ENCODE results near the gene SAP30. TPM values are rescaled to one million over a fixed set of nuclear protein-coding genes. Genes with fewer than 3 reads are reported as not detected.

The SAP30 gene
- total RNA-seq, 1 donor from 2014 or later, result 16.8 TPM

DNA sequence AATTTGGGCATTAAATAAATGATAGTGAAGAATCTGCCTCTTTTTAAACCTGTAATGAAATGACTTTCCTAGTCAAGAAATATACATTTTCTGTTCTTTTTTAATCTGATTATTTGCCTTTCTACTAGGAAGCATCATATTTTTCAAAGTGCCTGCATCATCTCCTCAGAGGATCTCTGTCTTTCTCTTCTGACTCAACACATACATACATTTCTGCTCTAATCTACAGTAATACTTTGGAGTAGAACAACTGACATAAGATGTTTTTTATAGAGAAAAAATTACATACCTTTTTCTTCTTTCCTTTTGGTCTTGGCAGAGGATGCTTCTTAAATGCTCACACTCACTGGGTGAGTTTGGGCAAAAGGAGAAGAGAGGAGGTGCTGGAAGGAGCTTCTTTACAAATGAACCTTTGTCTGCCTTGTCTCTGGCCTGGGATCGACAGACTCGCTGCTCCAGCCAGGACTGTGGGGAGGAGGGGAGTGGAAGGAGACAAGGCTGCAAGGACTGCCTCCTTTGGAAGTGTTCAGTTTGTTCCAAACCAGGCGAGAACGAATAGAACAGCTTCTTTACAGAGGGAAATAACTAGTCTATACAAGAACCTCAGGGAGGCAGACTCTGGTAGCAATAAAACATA, 28.1 kb downstream of the SAP30 start, which contains the start of gene SCRG1:
Gene SCRG1 (minus strand): TSS at position 338 of the 637 bp plus-strand sequence. CDS start 7,702 bp downstream, outside the sequence.
- TF ChIP-seq, protein P1, sequence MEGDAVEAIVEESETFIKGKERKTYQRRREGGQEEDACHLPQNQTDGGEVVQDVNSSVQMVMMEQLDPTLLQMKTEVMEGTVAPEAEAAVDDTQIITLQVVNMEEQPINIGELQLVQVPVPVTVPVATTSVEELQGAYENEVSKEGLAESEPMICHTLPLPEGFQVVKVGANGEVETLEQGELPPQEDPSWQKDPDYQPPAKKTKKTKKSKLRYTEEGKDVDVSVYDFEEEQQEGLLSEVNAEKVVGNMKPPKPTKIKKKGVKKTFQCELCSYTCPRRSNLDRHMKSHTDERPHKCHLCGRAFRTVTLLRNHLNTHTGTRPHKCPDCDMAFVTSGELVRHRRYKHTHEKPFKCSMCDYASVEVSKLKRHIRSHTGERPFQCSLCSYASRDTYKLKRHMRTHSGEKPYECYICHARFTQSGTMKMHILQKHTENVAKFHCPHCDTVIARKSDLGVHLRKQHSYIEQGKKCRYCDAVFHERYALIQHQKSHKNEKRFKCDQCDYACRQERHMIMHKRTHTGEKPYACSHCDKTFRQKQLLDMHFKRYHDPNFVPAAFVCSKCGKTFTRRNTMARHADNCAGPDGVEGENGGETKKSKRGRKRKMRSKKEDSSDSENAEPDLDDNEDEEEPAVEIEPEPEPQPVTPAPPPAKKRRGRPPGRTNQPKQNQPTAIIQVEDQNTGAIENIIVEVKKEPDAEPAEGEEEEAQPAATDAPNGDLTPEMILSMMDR (IDR thresholded peaks at IDR 0.05; ENCODE audit: unreplicated experiment), result no peak
- Mint-ChIP-seq H3K27ac (no peak within 1 kb of the TSS), H3K9me3 (peaks cover 3% of the 10 kb centered on the region), H3K27me3 (ENCODE audit: low read depth) (no peaks in the 10 kb centered on the region), H3K4me1 (peaks cover 6% of the 10 kb centered on the region), H3K36me3 (peaks cover 15% of the 10 kb centered on the region), H3K4me3 (no peak within 1 kb of the TSS)
- no peak for DNase-seq (ENCODE audit: low spot score in 2 of 2, unreplicated experiment in 2 of 2)

DNA sequence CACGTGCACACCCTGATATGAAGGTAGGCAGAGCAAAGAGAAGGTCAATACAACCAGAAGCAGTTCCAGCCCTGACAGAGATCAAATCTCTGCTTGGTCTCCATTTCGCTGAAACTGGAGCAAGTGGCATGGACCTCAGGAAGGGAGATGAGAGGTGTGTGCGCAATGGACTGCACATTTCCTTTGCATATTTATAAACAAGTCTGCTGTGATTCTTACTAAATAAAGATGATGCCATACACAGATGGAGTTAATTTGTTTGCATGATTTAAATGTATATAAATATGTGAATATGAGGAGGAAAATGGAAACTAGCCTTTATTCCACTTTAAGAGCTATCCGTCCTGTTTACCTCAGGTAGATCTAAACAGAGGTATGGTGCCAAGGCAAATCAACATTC, 30.3 kb downstream of the SAP30 start:
- DNase-seq (ENCODE audit: low spot score in 2 of 2, unreplicated experiment in 2 of 2), result no peak
- peaks cover 6% of the 10 kb centered on the region for H3K9me3 Mint-ChIP-seq
- H3K27ac Mint-ChIP-seq, result no peak overlapping the region
- TF ChIP-seq, protein P1 (IDR thresholded peaks at IDR 0.05; ENCODE audit: unreplicated experiment), result no peak
- no peak overlapping the region for H3K4me3 Mint-ChIP-seq
- H3K36me3 Mint-ChIP-seq, result peaks cover 15% of the 10 kb centered on the region
- H3K4me1 Mint-ChIP-seq, result peaks cover 6% of the 10 kb centered on the region
- H3K27me3 Mint-ChIP-seq (ENCODE audit: low read depth), result no peaks in the 10 kb centered on the region

DNA sequence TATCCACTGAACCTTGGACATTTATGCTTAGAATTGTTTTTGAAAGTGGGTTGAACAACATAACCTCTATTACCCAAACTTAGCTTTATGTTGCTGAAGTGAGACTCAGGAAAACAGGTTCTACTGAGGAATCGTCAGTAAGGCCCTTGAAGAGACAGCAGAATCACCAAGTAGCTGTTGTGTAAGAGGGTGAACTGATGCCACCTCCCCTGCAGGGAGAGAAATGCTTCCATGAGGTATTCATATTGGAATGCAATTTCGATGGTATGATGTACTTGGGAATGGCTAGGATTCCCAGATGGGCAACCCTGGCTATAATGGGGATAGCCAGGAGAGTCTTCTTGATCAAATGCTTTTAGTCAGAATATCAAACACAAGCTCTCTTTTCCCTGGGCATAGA, 32.3 kb downstream of the SAP30 start:
- H3K4me1 Mint-ChIP-seq, result peaks cover 2% of the 10 kb centered on the region
- DNase-seq (ENCODE audit: low spot score in 2 of 2, unreplicated experiment in 2 of 2), result no peak
- H3K4me3 Mint-ChIP-seq, result no peak overlapping the region
- H3K27ac Mint-ChIP-seq, result no peak overlapping the region
- H3K9me3 Mint-ChIP-seq, result peaks cover 11% of the 10 kb centered on the region
- H3K36me3 Mint-ChIP-seq, result peaks cover 18% of the 10 kb centered on the region
- TF ChIP-seq, protein P1 (IDR thresholded peaks at IDR 0.05; ENCODE audit: unreplicated experiment), result no peak
- no peaks in the 10 kb centered on the region for H3K27me3 Mint-ChIP-seq (ENCODE audit: low read depth)

DNA sequence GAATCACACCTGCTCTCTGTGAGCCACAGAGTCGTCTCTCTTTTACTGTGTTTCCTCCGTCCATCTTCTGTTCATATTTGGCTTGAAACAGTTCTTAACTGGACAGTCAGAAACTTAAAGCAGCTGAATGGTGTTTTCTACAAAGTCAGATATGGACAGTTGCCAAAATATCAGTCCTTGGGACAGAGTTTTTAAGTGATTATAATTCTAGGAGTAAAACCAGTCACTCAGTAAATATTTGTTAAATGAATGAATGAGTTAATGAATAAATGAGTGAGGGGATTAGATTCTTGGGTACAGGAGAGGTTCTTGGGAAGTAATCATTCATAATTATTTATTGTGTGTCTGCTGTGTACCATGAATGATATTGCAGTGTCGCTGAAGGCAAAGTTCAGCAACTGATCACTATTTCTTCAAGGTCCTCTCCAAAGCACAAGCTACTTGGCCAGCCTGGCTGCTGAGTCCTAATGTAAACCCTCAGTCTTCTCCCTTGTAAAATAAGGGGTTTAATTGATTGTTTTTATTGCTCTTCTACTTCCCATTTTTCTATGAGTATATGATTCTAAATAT, 33.6 kb downstream of the SAP30 start:
- Mint-ChIP-seq H3K36me3 (peaks cover 18% of the 10 kb centered on the region), H3K27ac (no peak overlapping the region), H3K4me3 (no peak overlapping the region), H3K4me1 (no peaks in the 10 kb centered on the region), H3K27me3 (ENCODE audit: low read depth) (no peaks in the 10 kb centered on the region), H3K9me3 (peaks cover 11% of the 10 kb centered on the region)
- no peak for DNase-seq (ENCODE audit: low spot score in 2 of 2, unreplicated experiment in 2 of 2)
- TF ChIP-seq, protein P1 (IDR thresholded peaks at IDR 0.05; ENCODE audit: unreplicated experiment), result no peak

DNA sequence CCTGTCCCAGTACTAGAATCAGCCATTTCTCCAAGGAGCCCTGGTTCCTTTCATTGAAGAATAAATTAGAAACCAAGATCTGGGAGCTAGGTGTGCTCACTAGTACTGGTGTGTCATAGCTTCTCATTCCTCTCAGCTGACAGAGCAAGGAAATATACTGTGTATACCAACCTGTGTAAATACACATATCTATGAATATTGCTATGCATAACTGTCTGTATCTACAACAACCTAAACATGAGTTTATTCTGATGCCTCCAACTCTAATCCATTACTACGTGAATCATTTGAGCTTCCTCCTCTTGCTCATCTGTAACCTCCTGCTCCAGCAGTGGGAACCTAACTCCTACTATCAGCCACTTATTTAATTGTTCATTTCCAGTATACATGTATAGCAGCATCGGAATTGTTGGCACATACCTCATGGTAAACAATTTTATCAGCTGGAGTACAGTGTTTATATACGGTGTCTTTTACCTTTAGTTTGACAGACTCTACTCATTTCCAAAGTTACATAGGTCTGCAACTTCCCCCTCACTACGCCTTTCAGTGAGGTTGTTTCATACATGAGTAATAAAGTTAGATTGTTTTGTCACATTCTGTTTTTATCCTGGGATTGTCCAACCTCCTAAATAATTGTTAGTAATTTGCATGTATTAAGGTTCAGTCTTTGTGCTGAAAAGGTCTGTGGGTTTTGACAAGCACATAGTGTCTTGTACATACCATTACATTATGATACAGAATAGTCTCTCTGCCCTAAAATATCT, 35.3 kb downstream of the SAP30 start:
- H3K36me3 Mint-ChIP-seq, result peaks cover 18% of the 10 kb centered on the region
- H3K4me3 Mint-ChIP-seq, result no peak overlapping the region
- DNase-seq (ENCODE audit: low spot score in 2 of 2, unreplicated experiment in 2 of 2), result no peak
- TF ChIP-seq, protein P1 (IDR thresholded peaks at IDR 0.05; ENCODE audit: unreplicated experiment), result no peak
- H3K27me3 Mint-ChIP-seq (ENCODE audit: low read depth), result no peaks in the 10 kb centered on the region
- H3K9me3 Mint-ChIP-seq, result peaks cover 11% of the 10 kb centered on the region
- no peaks in the 10 kb centered on the region for H3K4me1 Mint-ChIP-seq
- no peak overlapping the region for H3K27ac Mint-ChIP-seq
